ENCODE measurements around the gene YIPF7.

YIPF7 gene

GRCh38 chr4:44662623-44663005, 11.2 kb upstream of the YIPF7 start:
- Histone ChIP-seq H3K27ac (ENCODE audit: extremely low read depth, low read depth, low read length) (no peak overlapping the region), H3K4me1 (ENCODE audit: control insufficient read depth, insufficient read depth, low read length) (no peaks in the 10 kb centered on the region), H3K9me3 (ENCODE audit: control insufficient read depth, insufficient read depth, low read depth, low read length) (no peaks in the 10 kb centered on the region), H3K4me3 (ENCODE audit: low read depth, low read length) (no peak overlapping the region), H3K36me3 (ENCODE audit: control insufficient read depth in 2 of 2, insufficient read depth in 1 of 2, low read length in 2 of 2) (no peaks in the 10 kb centered on the region)
- no peak for TF ChIP-seq ZNF610 (tag by site-specific recombination; IDR thresholded peaks at IDR 0.05; ENCODE audit: borderline replicate concordance)
- no peak for TF ChIP-seq SALL2 (tag by site-specific recombination; IDR thresholded peaks at IDR 0.05; ENCODE audit: borderline replicate concordance)
- TF ChIP-seq GLIS2 (tag by site-specific recombination; IDR thresholded peaks at IDR 0.05), result no peak
- TF ChIP-seq ZNF114 (tag by site-specific recombination; IDR thresholded peaks at IDR 0.05), result no peak
- TF ChIP-seq, protein P1, sequence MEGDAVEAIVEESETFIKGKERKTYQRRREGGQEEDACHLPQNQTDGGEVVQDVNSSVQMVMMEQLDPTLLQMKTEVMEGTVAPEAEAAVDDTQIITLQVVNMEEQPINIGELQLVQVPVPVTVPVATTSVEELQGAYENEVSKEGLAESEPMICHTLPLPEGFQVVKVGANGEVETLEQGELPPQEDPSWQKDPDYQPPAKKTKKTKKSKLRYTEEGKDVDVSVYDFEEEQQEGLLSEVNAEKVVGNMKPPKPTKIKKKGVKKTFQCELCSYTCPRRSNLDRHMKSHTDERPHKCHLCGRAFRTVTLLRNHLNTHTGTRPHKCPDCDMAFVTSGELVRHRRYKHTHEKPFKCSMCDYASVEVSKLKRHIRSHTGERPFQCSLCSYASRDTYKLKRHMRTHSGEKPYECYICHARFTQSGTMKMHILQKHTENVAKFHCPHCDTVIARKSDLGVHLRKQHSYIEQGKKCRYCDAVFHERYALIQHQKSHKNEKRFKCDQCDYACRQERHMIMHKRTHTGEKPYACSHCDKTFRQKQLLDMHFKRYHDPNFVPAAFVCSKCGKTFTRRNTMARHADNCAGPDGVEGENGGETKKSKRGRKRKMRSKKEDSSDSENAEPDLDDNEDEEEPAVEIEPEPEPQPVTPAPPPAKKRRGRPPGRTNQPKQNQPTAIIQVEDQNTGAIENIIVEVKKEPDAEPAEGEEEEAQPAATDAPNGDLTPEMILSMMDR (tag by site-specific recombination; IDR thresholded peaks at IDR 0.05), result no peak
- TF ChIP-seq, protein P2, sequence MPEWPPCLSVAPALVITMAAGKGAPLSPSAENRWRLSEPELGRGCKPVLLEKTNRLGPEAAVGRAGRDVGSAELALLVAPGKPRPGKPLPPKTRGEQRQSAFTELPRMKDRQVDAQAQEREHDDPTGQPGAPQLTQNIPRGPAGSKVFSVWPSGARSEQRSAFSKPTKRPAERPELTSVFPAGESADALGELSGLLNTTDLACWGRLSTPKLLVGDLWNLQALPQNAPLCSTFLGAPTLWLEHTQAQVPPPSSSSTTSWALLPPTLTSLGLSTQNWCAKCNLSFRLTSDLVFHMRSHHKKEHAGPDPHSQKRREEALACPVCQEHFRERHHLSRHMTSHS (tag by site-specific recombination; IDR thresholded peaks at IDR 0.05), result no peak
- TF ChIP-seq, protein P3, sequence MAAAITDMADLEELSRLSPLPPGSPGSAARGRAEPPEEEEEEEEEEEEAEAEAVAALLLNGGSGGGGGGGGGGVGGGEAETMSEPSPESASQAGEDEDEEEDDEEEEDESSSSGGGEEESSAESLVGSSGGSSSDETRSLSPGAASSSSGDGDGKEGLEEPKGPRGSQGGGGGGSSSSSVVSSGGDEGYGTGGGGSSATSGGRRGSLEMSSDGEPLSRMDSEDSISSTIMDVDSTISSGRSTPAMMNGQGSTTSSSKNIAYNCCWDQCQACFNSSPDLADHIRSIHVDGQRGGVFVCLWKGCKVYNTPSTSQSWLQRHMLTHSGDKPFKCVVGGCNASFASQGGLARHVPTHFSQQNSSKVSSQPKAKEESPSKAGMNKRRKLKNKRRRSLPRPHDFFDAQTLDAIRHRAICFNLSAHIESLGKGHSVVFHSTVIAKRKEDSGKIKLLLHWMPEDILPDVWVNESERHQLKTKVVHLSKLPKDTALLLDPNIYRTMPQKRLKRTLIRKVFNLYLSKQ (tag by site-specific recombination; IDR thresholded peaks at IDR 0.05; ENCODE audit: borderline replicate concordance), result no peak
- TF ChIP-seq KLF10 (tag by site-specific recombination; IDR thresholded peaks at IDR 0.05), result no peak
- POLR2A ChIA-PET, result no interaction called here
- CTCF ChIA-PET, result no interaction called here

DNA sequence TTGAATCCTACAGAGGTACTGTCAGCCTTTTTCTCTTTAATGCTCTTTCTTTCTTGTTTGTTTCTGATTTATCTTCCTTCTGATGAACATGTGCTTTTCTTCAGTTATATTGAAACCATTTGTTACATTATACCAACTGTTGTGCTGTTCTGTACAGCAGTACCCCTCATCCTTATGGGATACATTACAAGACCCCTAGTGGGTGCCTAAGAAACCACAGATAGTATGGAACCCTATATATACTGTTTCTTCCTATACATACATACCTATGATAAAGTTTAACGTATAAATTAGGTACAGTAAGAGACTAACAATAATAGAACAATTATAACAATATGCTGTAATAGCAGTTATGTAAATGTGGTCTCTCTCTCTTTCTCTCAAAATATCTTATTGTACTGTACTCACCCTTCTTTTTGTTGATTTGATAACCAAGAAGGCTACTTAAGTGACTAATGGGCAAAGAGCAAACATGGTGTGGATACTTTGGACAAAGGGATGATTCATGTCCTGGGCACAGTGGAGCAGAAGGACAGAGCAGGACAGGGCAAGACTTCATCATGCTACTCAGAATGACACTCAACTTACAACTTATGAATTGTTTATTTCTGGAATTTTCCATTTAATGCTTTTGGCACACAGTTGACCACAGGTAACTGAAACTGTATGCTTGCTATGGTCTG, 10.7 kb upstream of the YIPF7 start:
- H3K4me1 ChIP-seq (ENCODE audit: control insufficient read depth, insufficient read depth, low read length), result no peaks in the 10 kb centered on the region
- CTCF ChIA-PET, result no interaction called here
- no peaks in the 10 kb centered on the region for H3K9me3 ChIP-seq (ENCODE audit: control insufficient read depth, insufficient read depth, low read depth, low read length)
- no peak overlapping the region for H3K4me3 ChIP-seq (ENCODE audit: low read depth, low read length)
- H3K36me3 ChIP-seq (ENCODE audit: control insufficient read depth in 2 of 2, insufficient read depth in 1 of 2, low read length in 2 of 2), result no peaks in the 10 kb centered on the region
- TF ChIP-seq ZNF426 (tag by site-specific recombination; IDR thresholded peaks at IDR 0.05), result no peak
- no peak for TF ChIP-seq ZNF843 (tag by site-specific recombination; IDR thresholded peaks at IDR 0.05)
- no peak for TF ChIP-seq TRIM28 (IDR thresholded peaks at IDR 0.05; ENCODE audit: borderline replicate concordance, low read length)
- TF ChIP-seq, protein P3 (tag by site-specific recombination; IDR thresholded peaks at IDR 0.05; ENCODE audit: borderline replicate concordance), result no peak
- TF ChIP-seq ZFP37 (tag by site-specific recombination; IDR thresholded peaks at IDR 0.05), result no peak
- POLR2A ChIA-PET, result no interaction called here
- no peak overlapping the region for H3K27ac ChIP-seq (ENCODE audit: extremely low read depth, low read depth, low read length)

- H3K36me3 ChIP-seq (ENCODE audit: control insufficient read depth in 2 of 2, insufficient read depth in 1 of 2, low read length in 2 of 2), result no peaks in the 10 kb centered on the region
- no peak for TF ChIP-seq ZNF121 (tag by site-specific recombination; IDR thresholded peaks at IDR 0.05)
- ChIA-PET POLR2A (no interaction called here), CTCF (no interaction called here)
- no peak overlapping the region for H3K27ac ChIP-seq (ENCODE audit: extremely low read depth, low read depth, low read length)
- no peaks in the 10 kb centered on the region for H3K4me1 ChIP-seq (ENCODE audit: control insufficient read depth, insufficient read depth, low read length)
- no peaks in the 10 kb centered on the region for H3K9me3 ChIP-seq (ENCODE audit: control insufficient read depth, insufficient read depth, low read depth, low read length)
- H3K4me3 ChIP-seq (ENCODE audit: low read depth, low read length), result no peak overlapping the region
Measured at GRCh38 chr4:44660396-44660795, 9.0 kb upstream of the YIPF7 start.
